Measurements from ENCODE around the gene ITSN2.
A peak's percentile ranks its signal among the peaks of the same experiment; 100 is the strongest.
"Not testable (repeated sequence)": the region's sequence is repeated elsewhere in the genome, so short reads cannot be mapped to it uniquely, and the experiment has no call there.

The ITSN2 gene

GRCh38 chr2:24362253-24362652 is 1.9 kb upstream of the ITSN2 start:
- DNase-seq: no peak

DNA sequence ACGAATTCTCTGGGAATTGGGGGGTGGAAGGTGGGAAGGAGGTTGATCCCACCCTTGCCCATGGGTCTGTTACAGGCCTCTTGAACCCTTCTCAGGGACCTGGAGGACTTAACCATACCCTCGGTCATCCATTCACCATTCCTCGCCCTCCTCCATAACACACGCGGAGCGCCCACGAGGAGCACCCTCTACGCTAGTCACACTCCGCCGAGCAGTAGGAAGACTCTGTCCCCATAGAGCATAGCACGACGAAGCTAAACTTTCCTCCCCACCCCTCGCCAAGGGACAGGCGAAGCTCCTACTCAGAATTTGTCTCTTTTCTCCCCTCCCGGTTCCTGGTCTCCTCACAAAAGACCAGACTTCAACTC is 611 bp upstream of the ITSN2 start:
- no peak for DNase-seq

GRCh38 chr2:24359129-24360049 is 947 bp downstream of the ITSN2 start:
- DNase-seq: peak; percentile 50

DNA sequence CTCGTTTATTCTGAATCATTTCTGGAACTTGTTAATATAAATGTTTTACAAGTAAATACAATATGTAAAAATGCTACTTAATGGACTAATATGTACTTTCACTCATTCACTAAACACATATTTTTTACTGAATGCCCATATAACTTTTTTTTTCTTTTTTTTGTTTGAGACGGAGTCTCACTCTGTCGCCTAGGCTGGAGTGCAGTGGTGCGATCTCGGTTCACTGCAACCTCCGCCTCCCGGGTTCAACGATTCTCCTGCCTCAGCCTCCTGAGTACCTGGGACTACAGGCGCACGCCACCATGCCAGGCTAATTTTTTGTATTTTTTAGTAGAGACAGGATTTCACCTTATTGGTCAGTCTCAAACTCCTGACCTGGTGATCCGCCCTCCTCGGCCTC is 2.6 kb downstream of the ITSN2 start:
- DNase-seq: not testable (repeated sequence)

DNA sequence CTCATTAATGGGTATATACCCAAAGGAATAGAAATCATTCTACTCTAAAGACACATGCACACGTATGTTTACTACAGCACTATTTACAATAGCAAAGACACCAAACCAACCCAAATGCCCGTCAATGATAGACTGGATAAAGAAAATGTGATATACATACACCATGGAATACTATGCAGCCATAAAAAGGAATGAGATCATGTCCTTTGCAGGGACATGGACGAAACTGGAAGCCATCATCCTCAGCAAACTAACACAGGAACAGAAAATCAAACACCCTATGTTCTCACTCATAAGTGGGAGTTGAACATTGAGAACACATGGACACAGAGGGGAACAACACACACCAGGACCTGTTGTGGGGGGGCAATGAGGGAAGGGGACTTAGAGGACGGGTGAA is 3.2 kb downstream of the ITSN2 start:
- DNase-seq: not testable (repeated sequence)

DNA sequence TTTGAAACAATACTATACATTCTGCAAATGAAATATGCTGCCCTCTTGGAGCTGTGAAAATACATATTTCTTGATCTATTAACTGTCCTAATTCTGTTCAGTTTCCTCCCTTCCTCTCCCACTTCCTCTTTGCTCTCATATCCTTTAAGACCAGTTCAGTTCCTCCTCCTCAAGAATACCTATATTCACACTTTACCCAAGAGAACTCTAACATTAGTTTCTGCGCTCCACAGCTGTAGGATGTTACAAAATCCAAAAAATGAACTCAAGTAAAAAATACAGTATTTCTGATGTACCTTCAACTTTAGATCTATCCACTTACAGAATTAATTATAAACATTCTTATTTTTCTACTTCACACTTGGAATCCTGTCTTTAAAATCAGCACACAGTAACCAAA is 5.4 kb downstream of the ITSN2 start:
- no peak for DNase-seq

DNA sequence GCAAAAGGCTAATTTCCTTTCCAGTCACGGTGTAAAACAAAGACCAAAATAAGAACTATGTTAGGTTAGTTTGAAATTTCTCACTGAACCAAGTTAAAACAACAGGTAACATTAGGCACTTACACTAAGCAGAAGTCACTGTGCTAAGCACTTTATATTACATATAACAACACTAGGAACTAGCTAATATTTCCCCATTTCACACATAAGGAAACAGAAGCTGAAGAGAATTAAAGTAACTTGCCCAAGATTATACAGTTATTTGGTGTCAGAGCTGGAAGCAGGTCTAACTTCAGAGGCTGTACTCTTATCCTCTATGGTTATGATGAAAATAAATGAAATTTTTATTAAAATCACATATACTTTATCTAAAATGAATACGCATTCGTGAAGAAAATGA is 5.9 kb downstream of the ITSN2 start:
- DNase-seq: no peak

- DNase-seq: no peak
Measured at GRCh38 chr2:24353973-24354372, 6.4 kb downstream of the ITSN2 start.

- DNase-seq: no peak
Measured at GRCh38 chr2:24353364-24353763, 7.0 kb downstream of the ITSN2 start.

DNA sequence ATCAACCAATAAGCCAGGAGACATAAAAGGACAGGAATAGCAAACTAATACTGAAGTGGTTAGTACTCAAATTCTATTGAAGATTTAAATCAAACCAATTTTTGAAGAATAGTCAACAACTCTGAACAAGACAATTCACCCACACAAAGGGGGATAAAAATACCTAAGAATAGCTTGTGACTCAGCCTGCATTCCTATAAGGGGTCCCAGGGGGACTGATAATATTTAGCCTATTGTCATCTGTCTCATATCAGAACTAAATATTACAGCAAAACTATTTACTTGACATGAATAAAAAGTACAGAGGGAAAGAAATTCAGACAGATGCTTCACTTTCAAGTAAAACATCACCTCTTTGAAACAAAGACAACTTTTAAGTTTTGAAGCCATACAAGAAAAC is 7.7 kb downstream of the ITSN2 start:
- no peak for DNase-seq

- no peak for DNase-seq
Measured at GRCh38 chr2:24351981-24352380, 8.4 kb downstream of the ITSN2 start.

- DNase-seq: no peak
Measured at GRCh38 chr2:24351627-24351938, 8.8 kb downstream of the ITSN2 start.

- no peak for DNase-seq
Measured at GRCh38 chr2:24350826-24351626, 9.3 kb downstream of the ITSN2 start.

DNA sequence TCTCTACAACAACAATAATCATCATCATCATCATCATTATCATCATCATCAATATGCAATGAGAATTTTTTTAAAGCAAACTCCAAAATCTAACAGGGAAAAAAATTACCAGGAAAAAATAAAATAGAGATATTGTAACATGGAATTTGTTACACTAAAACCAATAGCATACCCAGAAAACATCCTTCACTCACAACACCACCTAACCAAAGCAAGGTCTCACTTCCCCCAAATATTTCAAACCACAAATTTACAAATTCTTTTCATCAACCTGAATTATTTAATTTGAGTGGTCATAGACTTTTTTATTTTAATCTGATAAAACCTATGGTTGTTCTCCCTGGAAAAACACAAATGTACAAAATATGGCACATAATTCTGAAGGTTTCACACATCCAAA is 11.2 kb downstream of the ITSN2 start:
- no peak for DNase-seq

GRCh38 chr2:24345937-24346336 is 14.4 kb downstream of the ITSN2 start:
- DNase-seq: no peak

DNA sequence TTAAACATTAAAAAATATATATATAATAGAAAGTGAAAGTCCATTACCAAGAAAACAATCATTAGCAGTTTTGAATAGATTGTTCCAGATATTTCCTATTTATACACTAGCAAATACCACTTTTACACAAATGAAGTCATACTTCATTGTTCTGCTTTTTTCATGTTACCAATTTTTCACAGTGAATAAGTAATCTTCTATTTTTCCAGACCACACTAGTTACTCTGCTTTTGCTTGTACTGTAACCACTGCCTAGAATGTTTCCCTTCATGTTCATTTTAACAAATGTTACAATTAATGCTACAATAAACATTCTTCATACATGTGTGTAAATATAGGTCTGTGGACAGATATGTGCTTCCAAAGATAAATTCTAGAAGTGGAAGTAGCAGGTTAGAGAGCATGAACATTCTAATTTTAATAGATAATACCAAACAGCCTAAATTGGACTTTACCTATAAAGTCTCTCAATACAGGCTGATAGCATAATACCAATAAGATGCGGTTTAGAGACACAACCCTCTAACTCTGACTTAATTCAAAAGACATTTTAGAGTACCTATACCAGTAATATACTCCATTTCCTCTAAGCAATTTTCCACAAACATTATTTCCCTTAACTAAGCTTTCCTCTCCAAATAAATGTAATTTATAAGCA is 17.0 kb downstream of the ITSN2 start:
- DNase-seq: no peak

- no peak for DNase-seq
Measured at GRCh38 chr2:24342110-24342910, 18.0 kb downstream of the ITSN2 start.

- DNase-seq: no peak
Measured at GRCh38 chr2:24339856-24340262, 20.5 kb downstream of the ITSN2 start.

DNA sequence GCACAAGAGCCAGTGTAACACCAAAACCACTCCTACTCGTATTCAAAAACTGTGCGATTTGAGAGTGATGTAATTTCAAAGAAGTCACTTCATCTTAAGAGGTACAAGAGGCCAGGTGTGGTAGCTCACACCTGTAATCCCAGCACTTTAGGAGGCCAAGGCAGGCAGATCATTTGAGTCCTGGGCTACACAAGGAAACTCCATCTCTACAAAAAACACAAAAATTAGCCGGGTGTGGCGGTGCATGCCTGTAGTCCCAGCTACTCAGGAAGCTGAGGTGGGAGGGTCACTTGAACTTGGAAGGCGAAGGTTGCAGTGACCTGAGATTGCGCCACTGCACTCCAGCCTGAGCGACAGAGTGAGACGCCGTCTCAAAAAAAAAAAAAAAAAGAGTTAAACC is 21.2 kb downstream of the ITSN2 start:
- DNase-seq: not testable (repeated sequence)

DNA sequence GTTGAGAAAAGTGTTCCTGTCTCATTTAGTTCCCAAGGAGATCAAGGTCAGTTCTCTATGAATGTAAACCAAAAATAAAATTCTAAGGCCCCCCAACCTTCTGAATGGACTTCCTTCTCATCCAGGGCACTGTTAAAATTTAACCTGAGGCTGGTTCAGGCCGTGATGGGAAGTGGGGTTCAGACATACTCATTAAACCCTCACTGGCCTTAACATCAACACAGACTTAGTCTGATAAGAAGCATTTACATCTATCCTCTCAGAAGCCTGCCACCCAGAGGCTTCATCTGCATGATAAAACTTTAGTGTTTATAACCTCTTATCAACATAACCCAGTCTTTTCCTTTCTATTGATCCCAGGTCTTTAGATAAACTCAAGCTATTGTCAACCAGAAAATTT is 22.4 kb downstream of the ITSN2 start:
- no peak for DNase-seq

- no peak for DNase-seq
Measured at GRCh38 chr2:24336811-24337210, 23.5 kb downstream of the ITSN2 start.

GRCh38 chr2:24334245-24334633 is 26.1 kb downstream of the ITSN2 start:
- DNase-seq: no peak
